B cell (primary cell): Measurements from ENCODE around the gene DDAH2. TPM values are rescaled to one million over a fixed set of nuclear protein-coding genes. Genes with fewer than 3 reads are reported as not detected.

Experiments
- ATAC-seq: fragments of 200-7000 bp; cut with Tn5 transposase; one replicate; pipeline ENCODE4 v1.10.0; 2021; ENCODE audit warnings: low read depth, mild to moderate bottlenecking, moderate number of reproducible peaks, moderate library complexity
- CTCF ChIA-PET: fragments of 350-600 bp; sonication (Branson Sonifier 250); formaldehyde crosslinking; loops from one replicate; lab custom pipeline; 2021; ENCODE audit warnings: antibody characterized with exemption, inconsistent platforms; lab: Charles Lee
- POLR2A ChIA-PET: fragments of 350-600 bp; sonication (Branson Sonifier 250); formaldehyde crosslinking; loops from one replicate; lab custom pipeline; 2021; ENCODE audit warnings: antibody characterized with exemption; lab: Charles Lee
- DNase-seq: peaks from one replicate; pipeline ENCODE4 v3.0.0; 2013
- H2AFZ ChIP-seq: 2 replicates; pipeline ENCODE4 v1.6.1; 2012; ENCODE audit warnings: mild to moderate bottlenecking, low read depth, low read length; ENCODE audit not compliant: insufficient read depth, poor library complexity, severe bottlenecking
- H3K27ac ChIP-seq, 2 donors: 1 replicate in 1 of 2; 2 replicates in 1 of 2; pipeline ENCODE4 v1.5.1; 2012 to 2013; ENCODE audit warnings: low read length in 2 of 2, mild to moderate bottlenecking in 2 of 2, moderate library complexity in 1 of 2
- H3K27me3 ChIP-seq, 4 experiments: fragments of 200-600 bp in 1 of 4; sonication (generic) in 1 of 4; replicated peaks in 1 of 4; 1 replicate in 2 of 4; 2 replicates in 2 of 4; pipeline versions ENCODE4 v1.6.1 to v1.7.0; 2013 to 2016; ENCODE audit warnings: low read length in 3 of 4, mild to moderate bottlenecking in 2 of 4, mixed read lengths in 1 of 4, moderate library complexity in 1 of 4; ENCODE audit not compliant: insufficient read depth in 4 of 4, control insufficient read depth in 3 of 4; ENCODE audit errors: control extremely low read depth in 1 of 4
- H3K36me3 ChIP-seq, 2 experiments: replicated peaks in 1 of 2; 1 replicate in 1 of 2; 2 replicates in 1 of 2; pipeline versions ENCODE4 v1.6.1 to v1.7.1; 2013; ENCODE audit warnings: low read length in 1 of 2; ENCODE audit not compliant: insufficient read depth in 2 of 2, control insufficient read depth in 1 of 2; ENCODE audit errors: control extremely low read depth in 1 of 2, extremely low read depth in 1 of 2
- H3K4me1 ChIP-seq, 2 donors: fragments of 200-600 bp in 1 of 2; sonication (generic) in 1 of 2; 1 replicate in 1 of 2; 2 replicates in 1 of 2; pipeline versions ENCODE4 v1.5.1 to v1.6.1; 2013 to 2017; ENCODE audit warnings: low read length in 2 of 2; ENCODE audit not compliant: control insufficient read depth in 2 of 2, insufficient read depth in 2 of 2
- H3K4me2 ChIP-seq: replicated peaks from 2 replicates; pipeline ENCODE3; 2012; ENCODE audit warnings: mild to moderate bottlenecking, low read depth, low read length; ENCODE audit not compliant: poor library complexity, severe bottlenecking
- H3K4me3 ChIP-seq, 5 experiments: fragments of 200-600 bp in 1 of 5; sonication (generic) in 1 of 5; 1 replicate in 3 of 5; 2 replicates in 2 of 5; pipeline versions ENCODE4 v1.5.1 to v1.7.0; 2011 to 2016; ENCODE audit warnings: low read length in 4 of 5, mild to moderate bottlenecking in 4 of 5, low read depth in 2 of 5, control low read depth in 1 of 5, moderate library complexity in 1 of 5; ENCODE audit not compliant: insufficient read depth in 1 of 5; ENCODE audit errors: control extremely low read depth in 1 of 5, extremely low read depth in 1 of 5
- H3K79me2 ChIP-seq: fragments of 200-600 bp; sonication (generic); one replicate; pipeline ENCODE4 v1.6.0; 2016; ENCODE audit warnings: low read length; ENCODE audit not compliant: control insufficient read depth, insufficient read depth
- H3K9ac ChIP-seq: fragments of 200-600 bp; sonication (generic); 2 replicates; pipeline ENCODE4 v1.6.1; 2017; ENCODE audit warnings: mild to moderate bottlenecking, low read length, moderate library complexity
- H3K9me3 ChIP-seq, 3 donors: one replicate each; pipeline versions ENCODE4 v1.6.1 to v1.7.1; 2013; ENCODE audit warnings: low read length in 2 of 3; ENCODE audit not compliant: control insufficient read depth in 2 of 3, insufficient read depth in 1 of 3; ENCODE audit errors: control extremely low read depth in 1 of 3
- H4K20me1 ChIP-seq: 2 replicates; pipeline ENCODE4 v1.6.0; 2012; ENCODE audit warnings: mild to moderate bottlenecking, low read length; ENCODE audit not compliant: insufficient read depth, control insufficient read depth, poor library complexity, severe bottlenecking
- H3K27ac Mint-ChIP-seq: one replicate; pipeline ENCODE4 v1.8.0; 2021; ENCODE audit warnings: mixed read lengths
- H3K27me3 Mint-ChIP-seq: one replicate; pipeline ENCODE4 v1.8.0; 2021; ENCODE audit warnings: mixed read lengths
- H3K4me1 Mint-ChIP-seq: one replicate; pipeline ENCODE4 v1.8.0; 2021; ENCODE audit warnings: mixed read lengths
- H3K4me3 Mint-ChIP-seq: one replicate; pipeline ENCODE4 v1.8.0; 2021; ENCODE audit warnings: mixed read lengths
- H3K9me3 Mint-ChIP-seq: one replicate; pipeline ENCODE4 v1.8.0; 2022; ENCODE audit warnings: mixed read lengths; ENCODE audit not compliant: insufficient read depth
- CTCF ChIP-seq: fragments of 200-600 bp; IDR thresholded peaks from one replicate; pipeline ENCODE4 v1.8.0; 2022; ENCODE audit warnings: antibody characterized with exemption, mild to moderate bottlenecking
- EZH2 ChIP-seq: IDR thresholded peaks from 2 replicates; pipeline ENCODE4 v1.6.1; 2012; ENCODE audit warnings: borderline replicate concordance, low read depth, mild to moderate bottlenecking, moderate library complexity, low read length; ENCODE audit not compliant: insufficient read depth, poor library complexity, severe bottlenecking
- WGBS: methylation state at CpG from one replicate; pipeline ENCODE4 v1.1.5; 2013; ENCODE audit warnings: missing lambda C conversion rate; ENCODE audit not compliant: insufficient coverage; 5-methylcytosine and 5-hydroxymethylcytosine counted together
- intact Hi-C: fragments of 100-400 bp; cut with micrococcal nuclease; formaldehyde crosslinking; loops from one replicate; pipeline ENCODE4 v1.10.0; 2022
- polyA plus RNA-seq: library from polyadenylated mRNA; depleted of rRNA; stranded (reverse); fragments of >200 nt; gene quantifications from 2 replicates; pipeline ENCODE4 v1.2.3, GENCODE V29; 2012
- total RNA-seq, 2 donors: library from RNA; stranded (reverse); fragments of 120-200 nt in 1 of 2; gene quantifications; 1 replicate in 1 of 2; 2 replicates in 1 of 2; pipeline versions ENCODE4 v1.2.3 to v1.2.4, GENCODE V29; 2013 to 2022

Gene DDAH2
- total and polyA plus RNA-seq, 2 donors (not counting 1 experiment from before 2014, with no cell fraction given) = 59.2 to 87.2 TPM

GRCh38 chr6:31758281-31758680 is 29.2 kb upstream of the DDAH2 start:
- intact Hi-C loops = no loop called here
- ChIA-PET POLR2A (no interaction called here), CTCF (interaction anchor here (0.9 kb wide), 1 partner anchor 29 kb away, joined by 3 read pairs; the partner anchor contains the start of gene DDAH2)
- no peak overlapping the region for H3K9ac ChIP-seq
- Mint-ChIP-seq H3K27ac (no peak overlapping the region), H3K9me3 (no peaks in the 10 kb centered on the region), H3K4me3 (no peak overlapping the region), H3K27me3 (no peaks in the 10 kb centered on the region), H3K4me1 (no peaks in the 10 kb centered on the region)
- TF ChIP-seq CTCF = no peak
- no peak for TF ChIP-seq EZH2
- H3K27me3 ChIP-seq = no peaks in the 10 kb centered on the region
- ATAC-seq (no peak), DNase-seq (no peak)
- no peaks in the 10 kb centered on the region for H3K9me3 ChIP-seq
- no CpG with 5 or more reads among the region's 2 CpGs for WGBS
- no peak overlapping the region for H3K4me3 ChIP-seq
- H3K27ac ChIP-seq = no peak overlapping the region
- H3K4me2 ChIP-seq = no peak overlapping the region
- no peaks in the 10 kb centered on the region for H3K4me1 ChIP-seq
- H3K79me2 ChIP-seq = no peaks in the 10 kb centered on the region
- H2AFZ ChIP-seq = no peak overlapping the region
- H3K36me3 ChIP-seq = peaks cover 0 to 14% of the 10 kb centered on the region in 2 experiments
- no peaks in the 10 kb centered on the region for H4K20me1 ChIP-seq

- POLR2A ChIA-PET = interaction anchor here (0.6 to 1.1 kb wide), 3 partner anchors 12 to 30 kb away, joined by 3 to 8 read pairs (median 5); partner anchors contain the start of gene MPIG6B
Measured at GRCh38 chr6:31752739-31753319, 23.7 kb upstream of the DDAH2 start.

More at GRCh38 chr6:31752739-31753319, 23.7 kb upstream of the DDAH2 start:
- no peak overlapping the region for H3K4me2 ChIP-seq
- H2AFZ ChIP-seq = no peak overlapping the region
- H3K9me3 ChIP-seq = no peaks in the 10 kb centered on the region
- no peaks in the 10 kb centered on the region for H3K4me1 ChIP-seq
- H3K27me3 Mint-ChIP-seq = no peaks in the 10 kb centered on the region
- CTCF ChIA-PET = interaction anchor here (0.6 to 1.1 kb wide), 2 partner anchors 12 to 1868 kb away, joined by 3 read pairs; no protein-coding TSS in a partner anchor
- no peak overlapping the region for H3K4me3 ChIP-seq
- no peaks in the 10 kb centered on the region for H3K9me3 Mint-ChIP-seq
- WGBS = 90% methylated on average over 6 of the region's 8 CpGs
- H4K20me1 ChIP-seq = no peaks in the 10 kb centered on the region
- DNase-seq (no peak), ATAC-seq (no peak)
- H3K27ac ChIP-seq = no peak overlapping the region
- no peak overlapping the region for H3K9ac ChIP-seq
- no peaks in the 10 kb centered on the region for H3K36me3 ChIP-seq
- no peak for TF ChIP-seq CTCF
- no peak for TF ChIP-seq EZH2
- H3K27me3 ChIP-seq = no peaks in the 10 kb centered on the region
- intact Hi-C loops = no loop called here
- H3K4me3 Mint-ChIP-seq = no peak overlapping the region
- H3K27ac Mint-ChIP-seq = no peak overlapping the region
- no peaks in the 10 kb centered on the region for H3K79me2 ChIP-seq
- no peaks in the 10 kb centered on the region for H3K4me1 Mint-ChIP-seq
